OCI-LY7 (cell line): ENCODE measurements around the gene EYA2. TPM values are rescaled to one million over a fixed set of nuclear protein-coding genes. Genes with fewer than 3 reads are reported as not detected.

ENCODE experiments used
- BruUV-seq: library from RNA; stranded (reverse); fragments of 400-500 nt; replicated peaks from 2 replicates; lab custom pipeline; 2021; lab: Mats Ljungman, UMichigan
- CTCF ChIA-PET: fragments of 300-600 bp; sonication (Branson Sonifier 250); formaldehyde crosslinking; loops from one replicate; lab custom pipeline; 2022; ENCODE audit warnings: antibody characterized with exemption; ENCODE audit not compliant: unreplicated experiment; lab: Charles Lee
- POLR2A ChIA-PET: fragments of 300-600 bp; sonication (Branson Sonifier 250); formaldehyde crosslinking; loops from one replicate; lab custom pipeline; 2022; ENCODE audit warnings: antibody characterized with exemption; lab: Charles Lee
- DNase-seq: peaks from one replicate; pipeline ENCODE4 v3.0.0-alpha.2; 2015; ENCODE audit warnings: low spot score
- H2AFZ ChIP-seq: fragments of 200-600 bp; sonication (generic), shearing (Covaris generic); 2 replicates; pipeline ENCODE4 v1.6.1; 2014; ENCODE audit warnings: mild to moderate bottlenecking, antibody characterized with exemption, low read length, moderate library complexity
- H3K27ac ChIP-seq: fragments of 200-600 bp; sonication (generic); 2 replicates; pipeline ENCODE4 v1.5.1; 2014; ENCODE audit warnings: mixed run types, low read depth, mild to moderate bottlenecking, moderate library complexity, low read length, inconsistent platforms; ENCODE audit not compliant: poor library complexity, severe bottlenecking
- H3K36me3 ChIP-seq: fragments of 200-600 bp; sonication (generic); 2 replicates; pipeline ENCODE4 v1.6.1; 2014; ENCODE audit warnings: mild to moderate bottlenecking, antibody characterized with exemption, low read length, moderate library complexity, mixed read lengths; ENCODE audit not compliant: insufficient read depth
- H3K4me1 ChIP-seq: fragments of 200-600 bp; sonication (generic); 2 replicates; pipeline ENCODE4 v1.5.1; 2014; ENCODE audit warnings: mild to moderate bottlenecking, low read length; ENCODE audit not compliant: insufficient read depth, poor library complexity, severe bottlenecking
- H3K4me2 ChIP-seq: fragments of 200-600 bp; sonication (generic); 2 replicates; pipeline ENCODE4 v1.6.1; 2014; ENCODE audit warnings: mild to moderate bottlenecking, low read length
- H3K4me3 ChIP-seq: fragments of 200-600 bp; sonication (generic); 2 replicates; pipeline ENCODE4 v1.5.1; 2014; ENCODE audit warnings: mild to moderate bottlenecking, low read depth, low read length; ENCODE audit not compliant: poor library complexity, severe bottlenecking
- H3K79me2 ChIP-seq: fragments of 200-600 bp; sonication (generic); 2 replicates; pipeline ENCODE4 v1.6.1; 2016; ENCODE audit warnings: low read depth, mild to moderate bottlenecking, low read length, moderate library complexity, mixed read lengths; ENCODE audit not compliant: insufficient read depth
- H3K9me2 ChIP-seq: fragments of 200-600 bp; sonication (generic); 2 replicates; pipeline ENCODE4 v1.6.1; 2016; ENCODE audit warnings: mild to moderate bottlenecking, low read length, mixed read lengths; ENCODE audit not compliant: insufficient read depth
- H3K9me3 ChIP-seq: fragments of 200-600 bp; sonication (generic); 2 replicates; pipeline ENCODE4 v1.6.1; 2014; ENCODE audit warnings: mild to moderate bottlenecking, mixed run types, low read length, mixed read lengths
- H4K20me1 ChIP-seq: fragments of 200-600 bp; sonication (generic); 2 replicates; pipeline ENCODE4 v1.6.1; 2014; ENCODE audit warnings: mild to moderate bottlenecking, antibody characterized with exemption, low read length, moderate library complexity, mixed read lengths; ENCODE audit not compliant: insufficient read depth
- EZH2phosphoT487 ChIP-seq: fragments of 200-600 bp; sonication (generic); IDR thresholded peaks from 2 replicates; pipeline ENCODE4 v1.6.1; 2018; ENCODE audit warnings: low read depth, borderline replicate concordance, mild to moderate bottlenecking, mixed run types, antibody characterized with exemption, low read length, moderate library complexity, mixed read lengths
- intact Hi-C: fragments of 100-400 bp; cut with micrococcal nuclease; formaldehyde crosslinking; loops from one replicate; pipeline ENCODE4 v1.10.0; 2022; ENCODE audit not compliant: unreplicated experiment
- total RNA-seq, 2 experiments: library from RNA; depleted of rRNA in 1 of 2; stranded (reverse); fragments of >200 nt in 1 of 2; shearing (Covaris generic) in 1 of 2; gene quantifications; 2 replicates each; pipeline ENCODE4 v1.2.3, GENCODE V29; 2014 to 2022
- TF ChIP-seq, protein P1 (sequence below): fragments of 200-600 bp; sonication (generic); conservative IDR thresholded peaks from 2 replicates; pipeline ENCODE4 v1.5.1; 2014; ENCODE audit warnings: mild to moderate bottlenecking, antibody characterized with exemption, low read length, moderate library complexity, mixed read lengths

The EYA2 gene
- total RNA-seq, 2 experiments from 2014 or later, result not detected

DNA sequence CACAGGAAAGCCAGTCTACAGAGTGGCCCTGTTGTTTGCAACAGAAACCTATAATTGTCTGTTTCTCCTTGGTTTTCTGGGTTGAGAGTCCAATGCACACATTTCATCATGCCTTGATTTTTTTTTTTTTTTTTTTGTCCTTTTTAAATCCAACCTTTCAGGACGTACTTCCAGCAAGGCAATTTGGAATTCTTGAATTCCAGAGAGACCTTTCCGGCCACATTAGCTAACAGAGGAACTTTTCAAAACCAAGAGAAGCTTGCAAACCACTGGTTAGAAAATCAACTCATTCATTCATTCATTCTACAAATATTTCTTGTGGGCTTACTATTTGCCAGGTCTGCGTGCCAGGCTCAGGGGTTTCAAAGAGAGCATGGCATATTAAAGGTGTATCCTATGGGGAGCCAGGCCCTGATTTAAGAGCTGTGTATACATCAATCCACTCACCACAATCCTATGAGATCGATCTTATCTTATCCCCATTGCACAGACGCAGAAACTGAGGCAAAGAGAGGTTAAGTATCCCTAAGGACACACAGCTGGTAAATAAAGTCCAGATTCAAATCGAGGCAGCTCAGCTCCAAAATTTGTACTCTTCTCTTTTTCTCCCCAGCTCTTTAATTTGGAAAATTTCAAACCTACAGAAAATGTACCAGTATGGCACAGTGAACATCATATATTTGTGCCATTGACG is 43.0 kb downstream of the EYA2 start:
- no peaks in the 10 kb centered on the region for H3K79me2 ChIP-seq
- CTCF ChIA-PET, result no interaction called here
- POLR2A ChIA-PET, result interaction anchor here (0.5 to 1.0 kb wide), 4 partner anchors 9 to 162 kb away, joined by 3 to 5 read pairs (median 3); no protein-coding TSS in a partner anchor
- H3K4me3 ChIP-seq, result no peak overlapping the region
- intact Hi-C loops, result no loop called here
- no peak overlapping the region for H3K4me2 ChIP-seq
- TF ChIP-seq, protein P1, sequence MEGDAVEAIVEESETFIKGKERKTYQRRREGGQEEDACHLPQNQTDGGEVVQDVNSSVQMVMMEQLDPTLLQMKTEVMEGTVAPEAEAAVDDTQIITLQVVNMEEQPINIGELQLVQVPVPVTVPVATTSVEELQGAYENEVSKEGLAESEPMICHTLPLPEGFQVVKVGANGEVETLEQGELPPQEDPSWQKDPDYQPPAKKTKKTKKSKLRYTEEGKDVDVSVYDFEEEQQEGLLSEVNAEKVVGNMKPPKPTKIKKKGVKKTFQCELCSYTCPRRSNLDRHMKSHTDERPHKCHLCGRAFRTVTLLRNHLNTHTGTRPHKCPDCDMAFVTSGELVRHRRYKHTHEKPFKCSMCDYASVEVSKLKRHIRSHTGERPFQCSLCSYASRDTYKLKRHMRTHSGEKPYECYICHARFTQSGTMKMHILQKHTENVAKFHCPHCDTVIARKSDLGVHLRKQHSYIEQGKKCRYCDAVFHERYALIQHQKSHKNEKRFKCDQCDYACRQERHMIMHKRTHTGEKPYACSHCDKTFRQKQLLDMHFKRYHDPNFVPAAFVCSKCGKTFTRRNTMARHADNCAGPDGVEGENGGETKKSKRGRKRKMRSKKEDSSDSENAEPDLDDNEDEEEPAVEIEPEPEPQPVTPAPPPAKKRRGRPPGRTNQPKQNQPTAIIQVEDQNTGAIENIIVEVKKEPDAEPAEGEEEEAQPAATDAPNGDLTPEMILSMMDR, result no peak
- TF ChIP-seq EZH2phosphoT487, result no peak
- H3K36me3 ChIP-seq, result no peaks in the 10 kb centered on the region
- no peak overlapping the region for H2AFZ ChIP-seq
- no peaks in the 10 kb centered on the region for H3K9me3 ChIP-seq
- no peak overlapping the region for H3K27ac ChIP-seq
- DNase-seq, result no peak
- no TSS peak for BruUV-seq
- H4K20me1 ChIP-seq, result no peaks in the 10 kb centered on the region
- no peaks in the 10 kb centered on the region for H3K9me2 ChIP-seq
- H3K4me1 ChIP-seq, result no peaks in the 10 kb centered on the region

DNA sequence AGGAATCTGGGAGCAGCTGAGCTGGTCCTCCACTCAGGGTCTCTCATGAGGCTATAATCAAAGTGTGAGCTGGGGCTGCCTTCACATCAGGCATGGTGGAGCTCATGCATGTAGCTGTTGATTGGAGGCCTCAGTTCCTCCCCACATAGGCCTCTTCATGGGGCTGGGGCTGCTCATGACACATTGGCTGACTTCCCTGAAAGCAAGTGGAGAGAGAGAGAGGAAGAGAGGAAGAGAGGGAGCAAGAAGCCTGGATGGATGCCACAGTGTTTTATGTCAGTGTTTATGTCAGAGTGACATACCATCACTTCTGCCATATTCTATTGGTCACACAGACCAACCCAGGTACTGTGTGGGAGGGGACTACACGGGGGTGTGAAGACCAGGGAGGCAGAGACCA is 43.8 kb downstream of the EYA2 start:
- Histone ChIP-seq H3K79me2 (no peaks in the 10 kb centered on the region), H3K9me3 (no peaks in the 10 kb centered on the region), H3K27ac (no peak overlapping the region), H3K9me2 (no peaks in the 10 kb centered on the region), H3K4me2 (no peak overlapping the region), H2AFZ (no peak overlapping the region; the same call in 1 of the 2 replicates), H3K4me1 (no peaks in the 10 kb centered on the region), H4K20me1 (no peaks in the 10 kb centered on the region), H3K4me3 (no peak overlapping the region), H3K36me3 (no peaks in the 10 kb centered on the region)
- DNase-seq, result no peak
- intact Hi-C loops, result no loop called here
- TF ChIP-seq, protein P1, result no peak
- no peak for TF ChIP-seq EZH2phosphoT487
- no TSS peak for BruUV-seq
- POLR2A ChIA-PET, result interaction anchor here (0.5 to 1.0 kb wide), 2 partner anchors 9 kb away, joined by 3 to 5 read pairs; no protein-coding TSS in a partner anchor
- CTCF ChIA-PET, result no interaction called here
